ENCODE data around the gene ARSB. TPM values are rescaled to one million over a fixed set of nuclear protein-coding genes. Genes with fewer than 3 reads are reported as not detected.

ARSB gene
- total RNA-seq, 1 donor from 2014 or later = 19.3 TPM

DNA sequence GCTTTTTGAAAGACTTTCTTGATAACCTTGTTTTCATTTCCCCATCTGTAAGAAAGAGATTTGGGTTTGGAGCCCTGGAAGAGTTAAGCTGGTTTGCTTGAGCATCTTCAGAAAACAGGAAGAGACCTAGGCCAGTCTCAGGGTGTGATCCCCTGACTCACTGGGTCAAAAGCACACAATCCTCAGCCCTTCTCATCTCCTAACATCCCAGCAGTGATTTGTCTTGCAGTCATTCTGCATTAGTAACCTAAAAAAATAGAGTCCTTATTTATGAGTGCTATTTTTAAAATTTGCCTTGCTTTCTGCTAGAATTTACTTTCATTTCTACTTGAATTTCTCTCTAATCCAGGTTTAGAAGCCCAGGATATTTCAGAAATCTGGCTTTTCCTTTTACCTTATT, 16.4 kb upstream of the ARSB start:
- Mint-ChIP-seq H3K4me3 (ENCODE audit: unreplicated experiment) (no peak overlapping the region), H3K27ac (ENCODE audit: unreplicated experiment) (no peak overlapping the region)
- no peak for DNase-seq (ENCODE audit: low spot score)

DNA sequence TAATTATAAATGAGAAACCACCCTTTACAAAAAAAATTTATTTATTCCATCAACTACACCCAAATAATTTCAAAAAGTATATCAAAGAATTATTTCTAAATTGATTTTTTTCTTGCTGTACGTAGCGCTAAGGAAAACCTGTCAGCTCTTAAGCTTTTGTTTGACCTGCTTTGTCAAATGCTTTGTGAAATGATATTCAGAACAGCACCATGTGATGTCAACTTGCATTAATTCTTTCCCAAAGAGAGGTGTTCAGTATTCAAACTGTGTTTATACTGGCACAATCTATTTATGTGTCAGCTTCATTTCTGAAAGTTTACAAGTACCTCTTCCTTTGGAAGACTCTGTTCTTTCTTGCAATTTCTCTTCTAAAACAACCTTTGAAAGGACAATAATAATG, 12.0 kb upstream of the ARSB start:
- Mint-ChIP-seq H3K9me3 (ENCODE audit: unreplicated experiment) (no peaks in the 10 kb centered on the region), H3K4me3 (ENCODE audit: unreplicated experiment) (no peak overlapping the region), H3K27ac (ENCODE audit: unreplicated experiment) (no peak overlapping the region), H3K4me1 (ENCODE audit: unreplicated experiment) (no peaks in the 10 kb centered on the region), H3K27me3 (ENCODE audit: unreplicated experiment) (no peaks in the 10 kb centered on the region), H3K36me3 (ENCODE audit: low read depth, unreplicated experiment) (no peaks in the 10 kb centered on the region)
- DNase-seq (ENCODE audit: low spot score) = no peak
- TF ChIP-seq, protein P1, sequence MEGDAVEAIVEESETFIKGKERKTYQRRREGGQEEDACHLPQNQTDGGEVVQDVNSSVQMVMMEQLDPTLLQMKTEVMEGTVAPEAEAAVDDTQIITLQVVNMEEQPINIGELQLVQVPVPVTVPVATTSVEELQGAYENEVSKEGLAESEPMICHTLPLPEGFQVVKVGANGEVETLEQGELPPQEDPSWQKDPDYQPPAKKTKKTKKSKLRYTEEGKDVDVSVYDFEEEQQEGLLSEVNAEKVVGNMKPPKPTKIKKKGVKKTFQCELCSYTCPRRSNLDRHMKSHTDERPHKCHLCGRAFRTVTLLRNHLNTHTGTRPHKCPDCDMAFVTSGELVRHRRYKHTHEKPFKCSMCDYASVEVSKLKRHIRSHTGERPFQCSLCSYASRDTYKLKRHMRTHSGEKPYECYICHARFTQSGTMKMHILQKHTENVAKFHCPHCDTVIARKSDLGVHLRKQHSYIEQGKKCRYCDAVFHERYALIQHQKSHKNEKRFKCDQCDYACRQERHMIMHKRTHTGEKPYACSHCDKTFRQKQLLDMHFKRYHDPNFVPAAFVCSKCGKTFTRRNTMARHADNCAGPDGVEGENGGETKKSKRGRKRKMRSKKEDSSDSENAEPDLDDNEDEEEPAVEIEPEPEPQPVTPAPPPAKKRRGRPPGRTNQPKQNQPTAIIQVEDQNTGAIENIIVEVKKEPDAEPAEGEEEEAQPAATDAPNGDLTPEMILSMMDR (IDR thresholded peaks at IDR 0.05; ENCODE audit: unreplicated experiment) = no peak

More for the DNA sequence above, 16.4 kb upstream of the ARSB start:
- no peaks in the 10 kb centered on the region for H3K4me1 Mint-ChIP-seq (ENCODE audit: unreplicated experiment)
- TF ChIP-seq, protein P1 (IDR thresholded peaks at IDR 0.05; ENCODE audit: unreplicated experiment) = no peak
- no peaks in the 10 kb centered on the region for H3K9me3 Mint-ChIP-seq (ENCODE audit: unreplicated experiment)
- H3K36me3 Mint-ChIP-seq (ENCODE audit: low read depth, unreplicated experiment) = no peaks in the 10 kb centered on the region
- no peaks in the 10 kb centered on the region for H3K27me3 Mint-ChIP-seq (ENCODE audit: unreplicated experiment)

DNA sequence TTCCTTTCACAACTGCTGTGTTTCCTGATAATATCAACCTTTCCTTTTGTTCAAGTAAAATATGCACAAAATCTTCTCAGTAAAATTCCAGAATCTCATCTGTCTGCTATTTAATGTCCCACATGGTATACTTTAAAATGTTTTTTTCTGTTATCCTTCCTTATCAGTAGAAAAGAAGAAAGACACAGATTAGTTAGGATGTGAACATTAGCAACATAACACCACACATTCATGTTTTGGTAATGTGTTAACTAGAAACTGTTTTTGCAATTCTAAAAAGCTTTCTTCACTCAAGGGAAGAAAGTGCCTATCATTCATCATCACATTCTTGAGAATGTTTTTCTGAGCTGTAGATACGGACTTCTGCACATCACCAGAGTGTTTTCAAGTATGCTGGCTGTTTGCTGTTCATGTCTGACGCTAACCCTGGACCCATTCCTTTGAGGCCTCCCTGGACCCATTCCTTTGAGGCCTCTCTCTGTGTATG, 10.5 kb upstream of the ARSB start:
- no peak for DNase-seq (ENCODE audit: low spot score)
- Mint-ChIP-seq H3K27ac (ENCODE audit: unreplicated experiment) (no peak overlapping the region), H3K4me3 (ENCODE audit: unreplicated experiment) (no peak overlapping the region), H3K9me3 (ENCODE audit: unreplicated experiment) (no peaks in the 10 kb centered on the region), H3K4me1 (ENCODE audit: unreplicated experiment) (no peaks in the 10 kb centered on the region), H3K36me3 (ENCODE audit: low read depth, unreplicated experiment) (no peaks in the 10 kb centered on the region), H3K27me3 (ENCODE audit: unreplicated experiment) (no peaks in the 10 kb centered on the region)
- TF ChIP-seq, protein P1 (IDR thresholded peaks at IDR 0.05; ENCODE audit: unreplicated experiment) = no peak

DNA sequence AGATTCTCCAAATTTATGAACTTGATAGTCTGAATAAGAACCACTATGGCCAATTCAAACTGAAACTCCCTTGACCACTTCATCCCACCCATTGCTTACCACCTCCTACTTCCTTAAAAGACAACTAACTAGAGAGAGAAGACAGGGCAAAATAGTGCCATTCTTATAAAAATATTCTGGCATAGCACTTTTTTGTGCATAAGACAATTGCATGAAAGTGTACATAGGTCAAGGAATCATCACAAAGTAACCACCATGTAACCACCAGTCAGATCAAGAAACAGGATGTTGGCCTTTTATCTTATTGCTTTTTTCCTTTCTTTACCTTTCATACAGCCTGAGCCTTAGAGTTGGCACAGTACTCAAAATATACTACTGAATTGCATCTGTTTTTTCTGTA, 8.1 kb upstream of the ARSB start:
- H3K4me3 Mint-ChIP-seq (ENCODE audit: unreplicated experiment) = no peak overlapping the region
- no peaks in the 10 kb centered on the region for H3K27me3 Mint-ChIP-seq (ENCODE audit: unreplicated experiment)
- no peak overlapping the region for H3K27ac Mint-ChIP-seq (ENCODE audit: unreplicated experiment)
- TF ChIP-seq, protein P1 (IDR thresholded peaks at IDR 0.05; ENCODE audit: unreplicated experiment) = no peak
- H3K9me3 Mint-ChIP-seq (ENCODE audit: unreplicated experiment) = no peaks in the 10 kb centered on the region
- no peak for DNase-seq (ENCODE audit: low spot score)
- H3K36me3 Mint-ChIP-seq (ENCODE audit: low read depth, unreplicated experiment) = no peaks in the 10 kb centered on the region
- H3K4me1 Mint-ChIP-seq (ENCODE audit: unreplicated experiment) = no peaks in the 10 kb centered on the region

DNA sequence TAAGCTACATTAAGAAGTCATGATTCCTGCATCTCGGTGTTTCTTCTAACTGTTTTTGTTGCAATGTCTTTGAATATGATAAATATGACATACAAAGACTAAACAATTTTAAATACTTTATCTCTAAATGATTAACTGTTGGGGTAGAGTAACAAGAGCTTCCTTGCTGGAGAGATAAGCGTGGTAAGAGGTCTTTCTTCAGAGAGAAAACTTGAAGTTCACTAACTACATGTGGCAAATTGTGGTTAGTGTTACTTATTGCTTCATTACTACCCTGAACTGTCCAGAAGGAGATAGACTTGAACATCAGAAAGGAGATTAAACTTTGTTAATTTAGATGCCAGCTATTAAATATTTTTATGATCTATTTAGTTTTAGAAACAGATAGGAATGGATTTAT, 7.0 kb upstream of the ARSB start:
- H3K4me1 Mint-ChIP-seq (ENCODE audit: unreplicated experiment) = no peaks in the 10 kb centered on the region
- no peak overlapping the region for H3K4me3 Mint-ChIP-seq (ENCODE audit: unreplicated experiment)
- no peaks in the 10 kb centered on the region for H3K36me3 Mint-ChIP-seq (ENCODE audit: low read depth, unreplicated experiment)
- H3K9me3 Mint-ChIP-seq (ENCODE audit: unreplicated experiment) = no peaks in the 10 kb centered on the region
- TF ChIP-seq, protein P1 (IDR thresholded peaks at IDR 0.05; ENCODE audit: unreplicated experiment) = no peak
- H3K27me3 Mint-ChIP-seq (ENCODE audit: unreplicated experiment) = no peaks in the 10 kb centered on the region
- no peak overlapping the region for H3K27ac Mint-ChIP-seq (ENCODE audit: unreplicated experiment)
- DNase-seq (ENCODE audit: low spot score) = no peak
